HG03108 (cell line): ENCODE data around the gene RPS2.

Experiments
- ATAC-seq: cut with Tn5 transposase; IDR thresholded peaks from one replicate; pipeline ENCODE4 v1.9.1; 2021; ENCODE audit warnings: moderate library complexity; ENCODE audit not compliant: unreplicated experiment

Gene RPS2

GRCh38 chr16:1999866-2000514 lies 35.4 kb upstream of the RPS2 start:
- no peak for ATAC-seq

GRCh38 chr16:1998852-1999801 lies 34.5 kb upstream of the RPS2 start:
- ATAC-seq, result no peak

GRCh38 chr16:1998360-1998835 lies 33.8 kb upstream of the RPS2 start:
- no peak for ATAC-seq

- ATAC-seq, result no peak
Measured at GRCh38 chr16:1997494-1998359, 33.1 kb upstream of the RPS2 start.

GRCh38 chr16:1993731-1994131 lies 29.1 kb upstream of the RPS2 start:
- ATAC-seq, result no peak

GRCh38 chr16:1992704-1993317 lies 28.2 kb upstream of the RPS2 start:
- ATAC-seq, result no peak

- ATAC-seq, result peak; percentile 42
Measured at GRCh38 chr16:1991948-1992703, 27.5 kb upstream of the RPS2 start.

GRCh38 chr16:1991588-1991947 lies 26.9 kb upstream of the RPS2 start:
- ATAC-seq, result no peak

GRCh38 chr16:1991135-1991551 lies 26.5 kb upstream of the RPS2 start:
- no peak for ATAC-seq

- ATAC-seq, result no peak
Measured at GRCh38 chr16:1990351-1991134, 25.9 kb upstream of the RPS2 start.

GRCh38 chr16:1990101-1990350 lies 25.4 kb upstream of the RPS2 start:
- ATAC-seq, result no peak

GRCh38 chr16:1989209-1990100 lies 24.8 kb upstream of the RPS2 start, which contains the start of gene SYNGR3:
SYNGR3 (plus strand) TSS chr16:1989970; CDS start chr16:1990103, 133 bp downstream.
- no peak for ATAC-seq

GRCh38 chr16:1987198-1987597 lies 22.6 kb upstream of the RPS2 start:
- no peak for ATAC-seq

GRCh38 chr16:1985466-1986150 lies 21.0 kb upstream of the RPS2 start:
- ATAC-seq, result no peak

GRCh38 chr16:1984347-1985225 lies 20.0 kb upstream of the RPS2 start:
- no peak for ATAC-seq

GRCh38 chr16:1983544-1984346 lies 19.1 kb upstream of the RPS2 start, which contains the start of gene GFER:
GFER (plus strand) TSS chr16:1984193; CDS start chr16:1984219, 26 bp downstream.
- ATAC-seq, result peak; percentile 79
